DMS53 treated with DMSO at 0.1 percent for 48 hours (cell line): ENCODE results near the gene MAFG.
"Not testable (repeated sequence)": the region's sequence is repeated elsewhere in the genome, so short reads cannot be mapped to it uniquely, and the experiment has no call there.

Experiments
- DNase-seq: peaks from one replicate; lab custom pipeline; 2025; ENCODE audit not compliant: unreplicated experiment; lab: John Stamatoyannopoulos, UW

The MAFG gene

GRCh38 chr17:81924557-81925532, 2.7 kb downstream of the MAFG start:
- no peak for DNase-seq

DNA sequence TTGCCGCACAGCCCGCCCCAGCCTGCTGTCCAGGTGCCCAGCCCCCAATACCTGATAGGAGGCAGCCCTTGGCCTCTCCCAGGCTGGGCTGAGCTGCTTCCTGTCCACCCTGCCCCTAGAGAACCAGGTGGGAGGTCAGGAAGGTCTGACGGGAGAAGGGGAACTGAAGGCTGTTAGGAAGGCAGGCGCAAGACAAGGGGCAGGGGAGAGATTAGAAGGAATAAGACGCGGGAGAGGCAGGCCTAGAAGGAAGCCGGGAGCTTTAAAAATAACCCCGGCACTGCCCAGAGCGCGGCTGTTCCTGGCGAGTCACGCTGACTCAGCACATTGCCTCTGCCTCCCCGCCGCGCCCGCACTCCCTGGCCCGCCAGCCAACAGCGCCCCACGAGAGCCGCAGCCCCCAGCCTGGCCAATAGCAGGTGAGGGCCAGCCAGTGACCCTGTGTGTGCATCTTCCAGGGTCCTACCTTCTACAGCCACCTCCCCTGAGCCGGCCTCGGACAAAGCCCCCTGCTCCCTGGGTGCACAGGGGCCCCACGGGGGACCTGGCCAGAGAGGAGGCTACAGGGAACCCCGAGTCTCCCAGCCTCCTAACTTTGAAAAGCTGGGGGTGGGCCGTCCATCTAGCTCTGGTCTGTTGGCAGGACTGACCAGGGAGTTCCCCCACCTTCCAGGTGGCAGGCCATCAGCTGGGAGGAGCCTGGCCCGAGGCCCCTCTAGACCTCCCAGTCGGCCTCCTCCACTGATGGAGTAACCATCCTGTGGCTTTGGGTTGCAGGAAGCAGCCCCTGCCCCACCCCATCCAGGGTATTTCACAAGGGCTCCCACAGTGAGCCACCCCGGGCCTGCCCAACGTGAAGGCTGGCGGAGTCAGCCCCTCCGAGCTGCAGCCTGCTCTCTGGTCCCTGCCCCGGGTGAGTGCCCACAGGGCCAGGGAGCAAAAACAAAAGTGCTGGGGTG, 4.0 kb downstream of the MAFG start:
- DNase-seq, result no peak

DNA sequence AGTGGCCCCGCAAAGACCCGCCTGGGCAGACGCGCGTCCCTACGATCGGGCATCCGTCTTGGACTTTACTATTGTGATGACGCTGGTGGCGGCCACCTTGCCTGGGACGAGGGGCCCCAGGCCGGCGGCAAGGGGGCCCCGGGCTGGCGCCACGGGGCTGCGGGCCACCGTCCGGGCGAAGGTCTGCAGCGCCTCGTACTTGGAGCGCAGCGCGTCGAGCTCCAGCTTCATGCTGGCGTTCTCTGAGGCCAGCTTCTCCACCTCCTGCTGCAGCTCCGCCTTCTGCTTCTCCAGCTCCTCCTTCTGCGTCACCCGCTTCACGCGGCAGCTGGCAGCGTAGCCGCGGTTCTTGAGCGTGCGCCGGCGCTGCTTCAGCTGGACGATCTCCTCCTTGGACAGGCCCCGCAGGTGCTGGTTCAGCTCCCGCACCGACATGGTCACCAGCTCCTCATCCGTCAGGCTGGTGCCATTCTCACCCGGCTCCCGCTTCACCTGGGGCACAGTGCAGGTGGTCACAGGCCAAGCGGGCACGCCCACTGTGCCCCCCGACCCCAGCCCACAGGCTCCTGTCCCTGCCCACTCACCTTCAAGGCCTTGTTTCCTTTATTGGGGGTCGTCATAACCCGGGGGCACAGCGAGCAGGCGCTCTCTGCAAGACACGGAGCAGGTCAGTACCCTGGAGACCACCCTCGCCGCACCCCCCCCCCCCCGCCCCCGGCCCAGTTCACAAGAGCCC, 4.8 kb downstream of the MAFG start:
- DNase-seq, result no peak

- DNase-seq, result no peak
These were observed 5.5 kb downstream of the MAFG start for GRCh38 chr17:81921996-81922565.

DNA sequence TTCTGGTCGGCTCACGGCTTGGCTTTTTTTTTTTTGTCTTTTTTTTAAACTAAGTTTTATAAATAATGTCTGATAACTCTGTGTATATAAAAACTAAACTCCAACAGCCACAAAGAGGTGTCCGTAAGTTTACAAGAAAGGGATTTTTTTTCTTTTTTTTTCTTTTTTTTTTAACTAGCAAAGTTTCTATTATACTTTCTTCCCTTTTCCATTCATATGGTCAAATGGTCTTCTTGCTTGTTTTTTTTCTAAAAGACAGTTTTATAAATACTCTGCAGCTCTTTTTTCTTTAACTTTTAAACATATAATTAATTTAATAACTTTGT, 6.0 kb downstream of the MAFG start:
- no peak for DNase-seq

DNA sequence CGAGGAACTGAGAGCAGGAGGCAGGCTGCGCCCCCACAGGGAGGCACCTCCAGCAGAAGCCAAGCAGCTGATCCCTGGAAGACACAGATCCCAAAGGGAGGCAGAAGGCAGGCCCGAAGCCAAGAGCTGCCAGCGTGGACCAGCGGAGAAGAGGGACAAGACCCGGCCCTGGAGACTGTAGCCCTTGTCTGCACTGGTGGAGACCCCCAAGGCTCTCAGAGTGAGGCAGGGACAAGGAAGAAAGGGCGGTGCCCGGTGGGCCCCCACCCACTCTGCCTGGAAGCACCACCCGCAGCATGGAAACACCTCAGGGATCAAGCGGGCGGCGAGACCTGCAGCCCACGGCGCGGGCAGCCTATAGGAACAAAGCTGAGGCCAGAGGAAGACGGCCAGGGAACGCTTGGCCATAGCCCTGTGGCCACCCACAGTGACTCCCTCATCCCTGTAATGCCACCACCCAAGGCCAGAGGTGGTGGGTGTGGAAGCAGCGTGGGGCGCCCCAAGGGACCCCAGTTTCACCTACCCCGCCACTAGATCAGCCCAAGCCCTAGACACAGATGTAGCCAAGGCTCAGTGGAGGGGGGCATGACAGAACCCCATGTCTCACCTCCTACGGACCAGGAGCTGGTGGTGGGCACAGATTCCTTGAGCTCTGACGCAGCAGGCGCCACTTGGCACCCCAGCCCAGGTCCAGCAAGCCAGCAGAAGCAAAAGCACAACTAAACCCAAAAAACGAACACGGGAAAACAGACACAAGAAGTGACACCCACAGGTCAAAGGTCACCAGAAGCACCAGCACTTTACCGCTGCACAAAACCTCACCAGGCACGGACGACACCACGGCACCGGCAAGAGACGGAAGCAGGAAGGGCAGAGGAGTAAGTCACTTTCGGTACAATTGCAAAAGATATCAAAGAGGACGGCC, 6.7 kb downstream of the MAFG start:
- DNase-seq, result no peak

- no peak for DNase-seq
These were observed 8.5 kb downstream of the MAFG start for GRCh38 chr17:81918832-81919545.

DNA sequence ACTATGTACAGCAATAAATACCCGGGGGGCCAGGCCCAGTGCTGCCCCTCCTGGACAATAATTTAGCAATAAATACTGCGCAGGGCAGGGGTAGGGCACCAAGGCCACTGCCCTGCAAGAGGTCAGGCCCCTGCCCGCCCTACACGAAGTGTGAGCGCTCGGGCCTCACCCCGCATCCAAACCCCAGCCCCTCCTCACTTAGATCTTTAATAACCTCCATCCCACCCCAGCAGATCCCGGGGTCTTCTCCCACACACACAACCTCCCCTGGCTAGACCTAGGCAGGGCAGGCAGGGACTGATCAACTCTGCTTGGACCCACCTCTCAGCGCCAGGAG, 9.2 kb downstream of the MAFG start:
- not testable (repeated sequence) for DNase-seq

GRCh38 chr17:81917565-81918332, 9.8 kb downstream of the MAFG start, which contains the start of gene SIRT7:
SIRT7 (minus strand) TSS chr17:81918176; CDS start chr17:81918131, 45 bp downstream.
- DNase-seq, result peak; percentile 66

GRCh38 chr17:81916234-81917001, 11.1 kb downstream of the MAFG start:
- DNase-seq, result no peak

- DNase-seq, result no peak
These were observed 12.2 kb downstream of the MAFG start for GRCh38 chr17:81915331-81915730.

- DNase-seq, result no peak
These were observed 13.3 kb downstream of the MAFG start for GRCh38 chr17:81914103-81914850.

DNA sequence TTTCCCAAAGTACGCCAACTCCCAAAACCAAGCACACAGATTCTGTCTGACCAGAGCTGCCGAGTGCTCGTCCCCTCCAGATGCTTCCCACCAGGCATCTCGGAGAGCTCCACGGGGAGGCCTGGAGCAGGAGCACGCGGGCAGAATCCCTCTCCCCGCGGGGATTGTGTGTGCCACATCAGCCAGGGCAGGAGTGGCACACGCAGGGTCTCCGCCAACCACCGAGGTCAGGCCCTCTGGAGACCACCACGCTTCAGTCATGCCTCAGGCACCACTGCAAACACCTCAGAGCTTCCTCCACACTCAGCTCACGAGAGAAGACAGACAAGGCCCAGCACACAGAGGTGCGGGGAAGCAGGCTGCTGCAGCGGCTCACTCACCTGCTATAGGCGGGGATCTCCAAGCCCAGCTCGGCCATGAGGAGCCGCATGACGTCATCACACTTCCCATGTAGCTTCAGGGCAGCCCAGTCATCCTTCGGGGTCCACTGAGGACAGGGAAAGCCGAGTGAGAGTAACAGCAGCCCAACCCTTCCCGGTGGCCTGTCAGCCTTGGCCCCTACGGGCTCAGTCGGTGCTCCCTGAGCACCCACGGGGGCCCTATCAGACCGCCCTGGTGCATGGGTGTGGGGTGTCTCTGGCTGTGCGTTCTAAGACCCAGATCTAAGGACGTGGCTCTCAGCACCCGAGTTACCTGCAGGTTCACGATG, 14.0 kb downstream of the MAFG start:
- no peak for DNase-seq

DNA sequence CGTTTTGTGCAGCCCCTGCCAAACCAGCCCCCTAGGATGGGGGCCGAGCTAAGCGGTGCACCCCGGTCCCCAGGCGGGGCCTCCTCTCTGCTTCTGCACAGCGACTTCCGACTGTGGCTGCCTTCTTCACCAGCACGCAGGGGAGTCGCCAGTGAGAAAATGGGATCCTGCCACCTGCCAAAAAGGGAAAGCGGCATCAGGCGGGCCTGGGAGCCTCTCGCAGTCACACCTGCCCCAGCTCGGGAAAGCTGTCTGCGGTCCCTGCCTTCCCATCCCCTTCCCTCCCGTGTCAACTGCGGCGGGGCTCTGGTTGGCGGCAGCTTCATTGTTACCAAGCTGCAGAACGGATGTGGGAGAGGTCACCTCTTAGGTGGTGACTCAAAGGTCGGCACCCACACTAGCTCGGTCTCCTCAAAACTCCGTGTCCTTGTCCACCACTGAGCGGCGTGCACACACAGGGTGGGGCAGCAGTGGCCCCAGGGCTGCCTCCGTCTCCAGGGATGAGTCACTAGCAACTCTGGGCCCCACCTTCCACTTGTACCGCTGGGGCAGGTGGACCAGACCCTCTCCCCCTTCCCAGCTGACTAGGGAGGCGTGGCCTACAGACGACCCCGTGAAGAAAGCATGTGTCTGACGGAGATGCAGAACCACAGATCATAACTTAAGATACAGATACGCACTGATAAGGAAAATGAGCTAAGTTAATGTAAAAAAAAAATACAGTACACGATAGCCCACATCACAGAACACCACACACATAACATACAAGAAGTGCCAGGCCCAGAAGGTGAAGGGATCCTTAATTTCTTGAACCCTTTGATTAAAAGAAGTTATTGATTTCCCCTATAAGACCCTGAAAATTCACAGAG, 14.9 kb downstream of the MAFG start:
- no peak for DNase-seq

DNA sequence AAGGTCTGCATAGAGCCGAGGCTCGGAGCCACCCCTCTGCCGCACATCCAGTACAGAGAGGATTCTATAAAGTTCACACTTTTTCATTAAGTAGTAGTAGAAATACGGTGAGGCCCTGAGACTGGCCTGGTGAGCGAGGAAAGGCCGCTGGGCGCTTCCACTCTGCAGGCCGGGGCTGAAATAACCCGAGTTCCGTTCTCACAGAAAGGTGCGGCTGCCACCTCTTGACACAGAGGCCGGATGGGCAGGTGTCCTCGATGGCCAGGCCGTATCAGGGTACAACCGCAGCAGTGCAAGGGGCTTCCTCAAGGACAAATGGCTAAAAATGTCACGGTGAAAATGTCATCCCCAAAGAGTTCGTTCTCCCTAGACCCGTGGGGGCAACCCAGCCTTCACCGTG, 15.6 kb downstream of the MAFG start:
- no peak for DNase-seq
